ENCODE results near the gene ZNF470. TPM values are rescaled to one million over a fixed set of nuclear protein-coding genes. Genes with fewer than 3 reads are reported as not detected.

ZNF470 gene
- total and polyA plus RNA-seq, 3 experiments from 2014 or later = 2.1 to 3.5 (median 2.5) TPM

DNA sequence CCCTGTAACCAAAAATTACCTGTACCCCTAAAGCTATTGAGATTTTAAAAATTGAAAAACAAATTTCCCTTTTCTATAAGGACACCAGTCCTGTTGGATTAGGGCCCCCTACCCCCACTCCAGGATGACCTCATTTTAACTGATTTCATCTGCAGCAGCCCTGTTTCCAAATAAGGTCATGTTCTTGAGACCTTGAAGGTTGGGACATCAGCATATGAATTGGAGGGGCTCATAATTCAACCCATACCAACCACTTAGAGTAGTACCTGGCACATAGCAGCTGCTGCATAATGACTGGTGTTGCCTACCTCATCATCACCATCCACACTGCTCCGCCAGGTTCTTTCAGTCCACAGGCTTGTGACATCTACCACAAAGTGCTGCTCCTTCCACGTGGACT lies 45.5 kb downstream of the ZNF470 start:
- Histone ChIP-seq H3K27me3 (ENCODE audit: insufficient read depth, low read length, poor library complexity, severe bottlenecking) (no peaks in the 10 kb centered on the region), H3K4me3 (ENCODE audit: low read length) (no peak overlapping the region), H3K4me1 (ENCODE audit: insufficient read depth, low read length) (no peaks in the 10 kb centered on the region), H3K36me3 (ENCODE audit: insufficient read depth, low read length) (peaks cover 14% of the 10 kb centered on the region), H3K27ac (ENCODE audit: low read depth, low read length) (no peak overlapping the region), H3K9me3 (ENCODE audit: low read length) (peaks cover 58% of the 10 kb centered on the region)
- Mint-ChIP-seq H3K27me3 (no peaks in the 10 kb centered on the region), H3K4me3 (peak overlapping the region in 1 of 7 donors; percentile 29), H3K36me3 (peaks cover 62 to 97% (median 93%) of the 10 kb centered on the region in 3 donors), H3K9me3 (peaks cover 66 to 100% (median 97%) of the 10 kb centered on the region in 5 donors), H3K27ac (no peak overlapping the region), H3K4me1 (peaks cover 0 to 7% (median 6%) of the 10 kb centered on the region in 3 donors)
- ChIA-PET CTCF (no interaction called here), POLR2A (no interaction called here)
- no peak for DNase-seq

- H3K4me1 Mint-ChIP-seq = peaks cover 0 to 9% (median 4%) of the 10 kb centered on the region in 3 donors
- no peak overlapping the region for H3K4me3 Mint-ChIP-seq
- no peak overlapping the region for H3K4me3 ChIP-seq (ENCODE audit: low read length)
- CTCF ChIA-PET = no interaction called here
- no peak overlapping the region for H3K27ac Mint-ChIP-seq
- no peak for DNase-seq
- no peak overlapping the region for H3K27ac ChIP-seq (ENCODE audit: low read depth, low read length)
- peaks cover 65 to 96% (median 92%) of the 10 kb centered on the region in 3 donors for H3K36me3 Mint-ChIP-seq
- peaks cover 14% of the 10 kb centered on the region for H3K36me3 ChIP-seq (ENCODE audit: insufficient read depth, low read length)
- H3K27me3 Mint-ChIP-seq = no peaks in the 10 kb centered on the region
- POLR2A ChIA-PET = no interaction called here
- no peaks in the 10 kb centered on the region for H3K4me1 ChIP-seq (ENCODE audit: insufficient read depth, low read length)
- no peaks in the 10 kb centered on the region for H3K27me3 ChIP-seq (ENCODE audit: insufficient read depth, low read length, poor library complexity, severe bottlenecking)
- H3K9me3 ChIP-seq (ENCODE audit: low read length) = peaks cover 54% of the 10 kb centered on the region
- H3K9me3 Mint-ChIP-seq = peaks cover 57 to 99% (median 97%) of the 10 kb centered on the region in 5 donors
Measured at GRCh38 chr19:56613639-56614038, 46.4 kb downstream of the ZNF470 start.

GRCh38 chr19:56617531-56617930 lies 50.3 kb downstream of the ZNF470 start:
- ChIA-PET POLR2A (no interaction called here), CTCF (no interaction called here)
- Mint-ChIP-seq H3K4me3 (no peak overlapping the region), H3K27ac (no peak overlapping the region), H3K4me1 (peaks cover 0 to 9% (median 3%) of the 10 kb centered on the region in 3 donors), H3K27me3 (no peaks in the 10 kb centered on the region), H3K36me3 (peaks cover 57 to 90% (median 86%) of the 10 kb centered on the region in 3 donors), H3K9me3 (peaks cover 41 to 89% (median 85%) of the 10 kb centered on the region in 5 donors)
- Histone ChIP-seq H3K36me3 (ENCODE audit: insufficient read depth, low read length) (peaks cover 19% of the 10 kb centered on the region), H3K4me3 (ENCODE audit: low read length) (no peak overlapping the region), H3K27me3 (ENCODE audit: insufficient read depth, low read length, poor library complexity, severe bottlenecking) (no peaks in the 10 kb centered on the region), H3K27ac (ENCODE audit: low read depth, low read length) (no peak overlapping the region), H3K4me1 (ENCODE audit: insufficient read depth, low read length) (no peaks in the 10 kb centered on the region), H3K9me3 (ENCODE audit: low read length) (peaks cover 45% of the 10 kb centered on the region)
- no peak for DNase-seq

- POLR2A ChIA-PET = no interaction called here
- no peak overlapping the region for H3K4me3 Mint-ChIP-seq
- H3K4me1 ChIP-seq (ENCODE audit: insufficient read depth, low read length) = no peaks in the 10 kb centered on the region
- H3K36me3 Mint-ChIP-seq = peaks cover 54 to 88% (median 83%) of the 10 kb centered on the region in 3 donors
- CTCF ChIA-PET = no interaction called here
- H3K36me3 ChIP-seq (ENCODE audit: insufficient read depth, low read length) = peaks cover 20% of the 10 kb centered on the region
- peaks cover 45% of the 10 kb centered on the region for H3K9me3 ChIP-seq (ENCODE audit: low read length)
- no peaks in the 10 kb centered on the region for H3K27me3 Mint-ChIP-seq
- H3K27ac ChIP-seq (ENCODE audit: low read depth, low read length) = no peak overlapping the region
- H3K9me3 Mint-ChIP-seq = peaks cover 38 to 88% (median 80%) of the 10 kb centered on the region in 5 donors
- no peak overlapping the region for H3K4me3 ChIP-seq (ENCODE audit: low read length)
- no peak overlapping the region for H3K27ac Mint-ChIP-seq
- no peak for DNase-seq
- peaks cover 0 to 4% (median 3%) of the 10 kb centered on the region in 3 donors for H3K4me1 Mint-ChIP-seq
- no peaks in the 10 kb centered on the region for H3K27me3 ChIP-seq (ENCODE audit: insufficient read depth, low read length, poor library complexity, severe bottlenecking)
Measured at GRCh38 chr19:56619121-56619520, 51.9 kb downstream of the ZNF470 start.

DNA sequence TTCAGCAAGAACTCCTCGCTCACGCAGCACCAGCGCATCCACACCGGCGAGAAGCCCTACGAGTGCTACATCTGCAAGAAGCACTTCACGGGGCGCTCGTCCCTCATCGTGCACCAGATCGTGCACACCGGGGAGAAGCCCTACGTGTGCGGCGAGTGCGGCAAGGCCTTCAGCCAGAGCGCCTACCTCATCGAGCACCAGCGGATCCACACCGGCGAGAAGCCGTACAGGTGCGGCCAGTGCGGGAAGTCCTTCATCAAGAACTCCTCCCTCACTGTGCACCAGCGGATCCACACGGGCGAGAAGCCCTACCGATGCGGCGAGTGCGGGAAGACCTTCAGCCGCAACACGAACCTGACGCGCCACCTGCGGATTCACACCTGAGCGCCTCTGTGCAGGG lies 55.1 kb downstream of the ZNF470 start:
- Histone ChIP-seq H3K9me3 (ENCODE audit: low read length) (peaks cover 33% of the 10 kb centered on the region), H3K36me3 (ENCODE audit: insufficient read depth, low read length) (peaks cover 20% of the 10 kb centered on the region), H3K27ac (ENCODE audit: low read depth, low read length) (no peak overlapping the region), H3K27me3 (ENCODE audit: insufficient read depth, low read length, poor library complexity, severe bottlenecking) (no peaks in the 10 kb centered on the region), H3K4me1 (ENCODE audit: insufficient read depth, low read length) (no peaks in the 10 kb centered on the region), H3K4me3 (ENCODE audit: low read length) (no peak overlapping the region)
- Mint-ChIP-seq H3K9me3 (peaks cover 23 to 86% (median 70%) of the 10 kb centered on the region in 5 donors), H3K36me3 (peaks cover 35 to 72% (median 71%) of the 10 kb centered on the region in 3 donors), H3K27me3 (no peaks in the 10 kb centered on the region), H3K27ac (no peak overlapping the region), H3K4me3 (no peak overlapping the region), H3K4me1 (peaks cover 0 to 4% (median 3%) of the 10 kb centered on the region in 3 donors)
- ChIA-PET POLR2A (no interaction called here), CTCF (no interaction called here)
- DNase-seq = no peak

DNA sequence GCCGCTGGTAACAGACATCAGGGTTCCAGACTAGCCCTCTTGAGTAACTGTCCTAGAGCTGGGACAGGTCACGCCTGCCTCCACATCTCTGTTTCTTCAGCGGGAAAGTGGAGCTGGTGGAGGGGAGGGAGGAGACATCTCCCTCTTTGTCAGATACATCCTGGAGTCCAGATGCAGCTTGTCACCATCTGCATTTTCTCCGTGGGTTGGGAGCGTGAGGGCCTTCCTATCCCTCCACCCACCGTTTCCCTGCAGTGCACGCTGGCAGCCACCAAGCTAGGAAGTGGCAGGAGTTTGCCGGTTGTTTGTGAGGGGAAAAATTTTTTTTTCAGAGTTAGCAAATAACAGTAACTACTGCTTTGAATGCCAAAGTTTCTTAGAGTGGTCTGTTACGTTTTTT lies 55.7 kb downstream of the ZNF470 start:
- H3K36me3 Mint-ChIP-seq = peaks cover 29 to 65% (median 65%) of the 10 kb centered on the region in 3 donors
- H3K27ac Mint-ChIP-seq = no peak overlapping the region
- H3K27me3 Mint-ChIP-seq = no peaks in the 10 kb centered on the region
- DNase-seq = no peak
- Histone ChIP-seq H3K9me3 (ENCODE audit: low read length) (peaks cover 29% of the 10 kb centered on the region), H3K4me1 (ENCODE audit: insufficient read depth, low read length) (no peaks in the 10 kb centered on the region), H3K4me3 (ENCODE audit: low read length) (no peak overlapping the region), H3K27ac (ENCODE audit: low read depth, low read length) (no peak overlapping the region), H3K36me3 (ENCODE audit: insufficient read depth, low read length) (peaks cover 20% of the 10 kb centered on the region), H3K27me3 (ENCODE audit: insufficient read depth, low read length, poor library complexity, severe bottlenecking) (no peaks in the 10 kb centered on the region)
- H3K4me3 Mint-ChIP-seq = no peak overlapping the region
- H3K4me1 Mint-ChIP-seq = peaks cover 0 to 1% (median 0%) of the 10 kb centered on the region in 3 donors
- ChIA-PET CTCF (no interaction called here), POLR2A (no interaction called here)
- peaks cover 29 to 86% (median 69%) of the 10 kb centered on the region in 5 donors for H3K9me3 Mint-ChIP-seq

DNA sequence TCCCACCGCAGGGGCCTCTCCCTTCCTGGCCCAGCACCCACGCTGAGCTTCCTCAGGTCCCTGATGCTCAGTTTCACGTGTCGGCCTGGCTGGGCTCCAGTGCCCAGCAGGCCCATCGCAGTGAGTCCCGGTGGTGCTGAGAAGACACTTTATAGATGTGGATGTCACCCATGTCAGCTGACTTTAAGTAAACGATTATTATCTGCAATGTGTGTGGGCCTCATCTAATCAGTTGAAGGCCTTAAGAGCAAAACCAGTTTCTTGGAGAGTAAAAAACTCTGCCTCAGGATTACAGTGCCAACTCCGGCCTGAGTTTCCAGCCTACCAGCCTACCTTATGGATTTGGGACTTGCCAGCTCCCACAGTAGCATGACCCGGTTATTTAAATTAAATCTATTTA lies 58.4 kb downstream of the ZNF470 start:
- Mint-ChIP-seq H3K27me3 (no peaks in the 10 kb centered on the region), H3K4me3 (no peak overlapping the region), H3K9me3 (peaks cover 39 to 90% (median 73%) of the 10 kb centered on the region in 5 donors), H3K36me3 (peaks cover 22 to 57% (median 48%) of the 10 kb centered on the region in 3 donors), H3K27ac (no peak overlapping the region), H3K4me1 (no peaks in the 10 kb centered on the region)
- ChIA-PET POLR2A (no interaction called here), CTCF (no interaction called here)
- peaks cover 45% of the 10 kb centered on the region for H3K9me3 ChIP-seq (ENCODE audit: low read length)
- no peaks in the 10 kb centered on the region for H3K4me1 ChIP-seq (ENCODE audit: insufficient read depth, low read length)
- H3K4me3 ChIP-seq (ENCODE audit: low read length) = no peak overlapping the region
- DNase-seq = no peak
- peaks cover 19% of the 10 kb centered on the region for H3K36me3 ChIP-seq (ENCODE audit: insufficient read depth, low read length)
- no peaks in the 10 kb centered on the region for H3K27me3 ChIP-seq (ENCODE audit: insufficient read depth, low read length, poor library complexity, severe bottlenecking)
- no peak overlapping the region for H3K27ac ChIP-seq (ENCODE audit: low read depth, low read length)

- H3K4me3 Mint-ChIP-seq = no peak overlapping the region
- Histone ChIP-seq H3K27ac (ENCODE audit: low read depth, low read length) (no peak overlapping the region), H3K36me3 (ENCODE audit: insufficient read depth, low read length) (no peaks in the 10 kb centered on the region), H3K4me3 (ENCODE audit: low read length) (no peak overlapping the region), H3K4me1 (ENCODE audit: insufficient read depth, low read length) (no peaks in the 10 kb centered on the region), H3K27me3 (ENCODE audit: insufficient read depth, low read length, poor library complexity, severe bottlenecking) (no peaks in the 10 kb centered on the region), H3K9me3 (ENCODE audit: low read length) (peaks cover 21% of the 10 kb centered on the region)
- ChIA-PET POLR2A (no interaction called here), CTCF (no interaction called here)
- H3K27ac Mint-ChIP-seq = no peak overlapping the region
- no peaks in the 10 kb centered on the region for H3K4me1 Mint-ChIP-seq
- peaks cover 42 to 90% (median 68%) of the 10 kb centered on the region in 5 donors for H3K9me3 Mint-ChIP-seq
- H3K27me3 Mint-ChIP-seq = no peaks in the 10 kb centered on the region
- DNase-seq = no peak
- H3K36me3 Mint-ChIP-seq = peaks cover 4 to 28% (median 7%) of the 10 kb centered on the region in 3 donors
Measured at GRCh38 chr19:56633021-56633420, 65.8 kb downstream of the ZNF470 start.
